NCI-H2227 (cell line): ENCODE data around the gene ARPC1A.

Source experiments
- DNase-seq: peaks from one replicate; lab custom pipeline; 2025; ENCODE audit not compliant: unreplicated experiment; lab: John Stamatoyannopoulos, UW

ARPC1A gene

DNA sequence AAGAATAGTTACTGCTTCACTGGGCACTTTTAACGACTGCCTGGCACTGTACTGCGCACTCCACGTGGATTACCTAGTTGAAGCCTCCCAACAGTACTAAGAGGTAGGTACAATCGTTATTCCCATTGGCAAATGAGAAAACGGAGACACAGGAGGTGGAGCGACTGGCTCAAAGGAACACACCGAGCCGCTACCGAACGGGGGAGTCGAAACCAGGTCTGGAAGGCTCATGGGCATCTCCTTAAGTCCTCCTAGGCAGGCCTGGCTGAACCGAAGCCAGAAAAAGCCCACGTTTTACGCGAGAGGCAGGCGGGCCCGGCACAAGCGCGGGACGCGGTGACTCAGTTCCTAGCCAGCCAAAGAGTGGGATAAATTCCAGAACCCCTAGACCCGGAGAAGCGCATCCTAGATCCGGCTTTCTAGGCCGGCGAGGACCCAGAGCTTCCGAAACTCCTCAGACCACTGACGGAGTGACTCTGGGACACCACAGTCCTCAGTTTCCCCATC, 82.2 kb downstream of the ARPC1A start:
- peak; percentile 76 for DNase-seq

DNA sequence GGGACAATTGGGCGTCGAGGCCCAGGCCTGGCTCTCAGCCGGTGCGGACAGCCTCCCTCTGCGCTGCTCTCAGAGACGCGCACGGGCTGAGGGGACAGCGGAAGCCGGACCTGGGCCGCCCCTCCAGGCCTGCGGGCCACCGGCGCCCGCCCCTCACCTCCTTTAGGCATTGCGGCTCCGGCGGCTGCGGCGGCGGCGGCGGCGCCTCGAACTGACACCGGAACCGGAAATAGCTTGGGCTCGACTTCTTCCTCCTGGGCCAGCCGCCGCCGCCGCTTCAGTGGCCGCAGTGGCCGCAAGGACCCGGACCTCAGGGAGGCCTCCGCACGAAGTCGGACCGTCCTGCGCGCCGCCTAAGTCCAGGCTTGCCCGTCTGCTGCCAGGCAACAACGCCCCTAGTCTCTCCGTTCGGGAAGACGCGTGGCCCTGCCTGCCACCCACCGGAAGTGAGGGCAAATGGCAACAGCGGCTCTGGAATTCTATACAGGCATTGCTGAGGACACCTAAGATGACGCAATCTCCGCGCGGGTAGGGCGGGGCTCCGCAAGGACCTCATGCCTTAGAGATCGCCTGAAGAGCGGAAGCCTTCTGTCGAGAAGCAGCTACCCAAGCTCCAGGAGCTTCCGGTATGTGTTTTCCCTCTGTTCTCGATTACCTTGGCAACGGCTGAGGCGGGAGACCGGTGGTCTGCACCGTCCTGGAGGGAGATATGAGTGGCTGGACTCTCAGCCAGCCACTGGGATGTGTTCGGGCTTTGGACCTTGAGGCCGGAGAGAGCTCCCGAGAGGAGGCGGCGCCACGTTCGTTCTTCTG, 82.9 kb downstream of the ARPC1A start, which contains the start of the genes BUD31 and PDAP1:
BUD31 (plus strand) TSS at position 591 of the 813 bp plus-strand sequence. CDS start 2,124 bp downstream, outside the sequence.
PDAP1 (minus strand) TSS at position 219 of the 813 bp plus-strand sequence; CDS start at position 170, 49 bp downstream.
- DNase-seq = peak; percentile 98

DNA sequence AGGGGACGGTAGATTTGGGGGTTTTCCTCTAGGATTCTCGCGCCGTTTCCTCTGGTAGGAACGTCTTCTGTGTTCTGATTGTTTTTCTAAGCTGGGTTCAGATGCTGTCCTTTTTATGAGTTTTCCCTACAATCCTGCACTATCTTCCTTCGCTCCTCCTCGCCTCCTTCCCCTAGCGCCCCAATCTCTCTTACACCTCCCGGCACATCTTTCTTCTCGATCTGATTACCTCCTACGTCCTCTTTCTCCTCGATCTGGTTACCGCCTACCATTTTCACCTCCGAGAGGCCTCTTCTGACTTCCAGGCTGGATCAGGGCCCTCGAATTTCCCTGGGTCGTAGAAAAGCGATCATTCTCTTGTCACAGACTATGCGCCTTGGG, 83.5 kb downstream of the ARPC1A start:
- DNase-seq = no peak

DNA sequence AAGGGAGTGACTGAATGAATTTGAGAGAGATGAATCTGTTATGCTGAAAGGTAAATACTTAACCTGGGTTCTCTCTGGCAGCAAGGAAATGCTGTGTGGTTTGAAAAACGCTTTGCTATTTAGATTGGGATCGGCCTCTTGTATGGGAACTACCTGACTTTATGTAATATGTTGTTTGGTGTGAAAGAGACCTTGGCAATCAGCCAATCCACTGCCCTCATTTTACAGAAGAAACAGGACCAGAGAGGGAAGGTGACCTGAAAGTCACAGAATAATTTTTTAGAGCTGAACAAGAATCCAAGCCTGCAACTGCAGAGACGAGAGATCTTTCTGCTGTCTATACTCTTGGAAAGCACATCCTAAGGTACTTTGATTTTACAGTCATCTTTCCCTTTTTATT, 84.1 kb downstream of the ARPC1A start:
- no peak for DNase-seq

DNA sequence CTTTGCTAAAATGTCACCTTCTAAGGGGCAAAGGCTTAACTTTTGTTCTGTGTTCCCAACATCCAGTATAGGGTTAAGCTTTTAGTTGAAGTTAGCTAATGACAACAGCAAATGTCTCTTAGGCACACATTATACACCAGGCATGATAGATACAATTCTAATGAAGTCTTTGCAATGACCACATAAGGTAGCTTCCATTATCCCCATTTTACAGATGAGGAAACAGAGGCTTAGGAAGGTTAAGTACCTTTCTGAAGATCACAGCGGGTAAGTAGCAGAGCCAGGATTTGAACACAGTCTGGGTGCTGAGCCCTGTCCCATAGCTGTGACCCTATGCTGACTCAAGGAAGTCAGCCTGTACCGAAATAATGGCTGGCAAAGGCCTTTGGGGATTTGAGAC, 84.9 kb downstream of the ARPC1A start:
- DNase-seq = no peak

DNA sequence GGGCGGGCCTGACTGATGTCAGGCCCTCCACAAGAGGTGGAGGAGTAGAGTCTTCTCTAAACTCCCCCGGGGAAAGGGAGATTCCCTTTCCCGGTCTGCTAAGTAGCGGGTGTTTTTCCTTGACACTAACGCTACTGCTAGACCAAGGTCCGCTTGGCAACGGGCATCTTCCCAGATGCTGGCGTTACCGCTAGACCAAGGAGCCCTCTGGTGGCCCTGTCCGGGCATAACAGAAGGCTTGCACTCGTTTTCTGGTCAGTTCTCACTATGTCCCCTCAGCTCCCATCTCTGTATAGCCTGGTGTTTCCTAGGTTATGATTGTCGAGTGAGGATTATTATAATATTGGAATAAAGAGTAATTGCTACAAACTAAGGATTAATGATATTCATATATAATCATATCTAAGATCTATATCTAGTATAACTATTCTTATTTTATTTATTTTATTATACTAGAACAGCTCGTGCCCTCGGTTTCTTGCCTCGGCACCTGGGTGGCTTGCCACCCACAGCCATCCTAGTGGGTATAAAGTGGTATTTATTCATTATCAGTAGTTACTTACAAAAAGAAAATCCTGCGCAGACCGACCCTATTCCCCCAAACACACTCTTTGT, 89.9 kb downstream of the ARPC1A start:
- DNase-seq = peak; percentile 78
